Nephron progenitor cell (in vitro differentiated cells): ENCODE data around the gene LRIT2.

Experiments used
- DNase-seq: peaks from one replicate; pipeline ENCODE4 v3.0.0; 2021
- H3K27ac Mint-ChIP-seq: 2 replicates; pipeline ENCODE4 v1.8.0; 2021; ENCODE audit warnings: mild to moderate bottlenecking, moderate library complexity, mixed read lengths
- H3K27me3 Mint-ChIP-seq: 2 replicates; pipeline ENCODE4 v1.8.0; 2021; ENCODE audit warnings: mild to moderate bottlenecking, low read depth, mixed read lengths; ENCODE audit not compliant: poor library complexity
- H3K36me3 Mint-ChIP-seq: 2 replicates; pipeline ENCODE4 v1.8.0; 2021; ENCODE audit warnings: low read depth, mixed read lengths
- H3K4me1 Mint-ChIP-seq: 2 replicates; pipeline ENCODE4 v1.8.0; 2021; ENCODE audit warnings: mixed read lengths
- H3K4me3 Mint-ChIP-seq: 2 replicates; pipeline ENCODE4 v1.8.0; 2021; ENCODE audit warnings: mild to moderate bottlenecking, moderate library complexity, mixed read lengths
- H3K9me3 Mint-ChIP-seq: 2 replicates; pipeline ENCODE4 v1.8.0; 2021; ENCODE audit warnings: mild to moderate bottlenecking, moderate library complexity, mixed read lengths
- CTCF ChIP-seq: fragments of 200-600 bp; sonication (generic); IDR thresholded peaks from 2 replicates; pipeline ENCODE4 v1.5.0; 2021; ENCODE audit warnings: antibody characterized with exemption

LRIT2 gene

DNA sequence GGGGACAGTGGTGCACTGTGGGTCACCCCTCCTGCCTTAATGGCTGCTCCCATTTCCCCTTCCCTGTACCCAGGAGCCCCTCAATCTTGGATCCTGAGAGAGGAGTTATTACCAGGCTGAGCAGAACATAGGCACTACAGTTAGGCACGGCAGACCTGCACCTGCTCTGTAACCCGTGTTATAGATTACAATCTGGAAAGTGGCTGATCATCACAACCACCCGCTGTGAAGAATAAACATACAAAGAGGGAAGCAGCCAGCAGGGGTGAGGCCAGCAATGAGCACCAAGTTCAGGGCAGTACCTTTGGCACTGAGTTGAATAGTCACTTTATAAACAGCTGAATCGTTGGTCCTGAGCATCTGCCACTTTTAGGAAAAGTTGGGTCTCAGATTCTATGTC, 29.3 kb downstream of the LRIT2 start:
- peaks cover 74% of the 10 kb centered on the region for H3K27me3 Mint-ChIP-seq
- no peaks in the 10 kb centered on the region for H3K36me3 Mint-ChIP-seq
- H3K4me1 Mint-ChIP-seq = no peaks in the 10 kb centered on the region
- no peak for DNase-seq
- no peak overlapping the region for H3K4me3 Mint-ChIP-seq
- TF ChIP-seq CTCF = no peak
- H3K9me3 Mint-ChIP-seq = no peaks in the 10 kb centered on the region
- no peak overlapping the region for H3K27ac Mint-ChIP-seq

GRCh38 chr10:84195044-84195830, 30.1 kb downstream of the LRIT2 start:
- no peak for TF ChIP-seq CTCF
- H3K9me3 Mint-ChIP-seq = no peaks in the 10 kb centered on the region
- H3K27me3 Mint-ChIP-seq = peaks cover 82% of the 10 kb centered on the region
- H3K27ac Mint-ChIP-seq = no peak overlapping the region
- H3K4me3 Mint-ChIP-seq = peak overlapping the region; percentile 68
- no peaks in the 10 kb centered on the region for H3K4me1 Mint-ChIP-seq
- peak; percentile 14 for DNase-seq
- no peaks in the 10 kb centered on the region for H3K36me3 Mint-ChIP-seq

GRCh38 chr10:84194424-84195043, 30.8 kb downstream of the LRIT2 start, which contains the start of gene CDHR1:
TSS of gene CDHR1 (plus strand) at chr10:84194537. CDS start at chr10:84194761, 224 bp downstream.
- Mint-ChIP-seq H3K36me3 (no peaks in the 10 kb centered on the region), H3K4me1 (no peaks in the 10 kb centered on the region), H3K9me3 (no peaks in the 10 kb centered on the region), H3K4me3 (peak within 1 kb of the TSS; percentile 70), H3K27ac (no peak within 1 kb of the TSS), H3K27me3 (peaks cover 80% of the 10 kb centered on the region)
- DNase-seq = peak; percentile 77
- TF ChIP-seq CTCF = no peak

- Mint-ChIP-seq H3K27me3 (peaks cover 79% of the 10 kb centered on the region), H3K4me3 (peak overlapping the region; percentile 70), H3K36me3 (no peaks in the 10 kb centered on the region), H3K4me1 (no peaks in the 10 kb centered on the region), H3K27ac (no peak overlapping the region), H3K9me3 (no peaks in the 10 kb centered on the region)
- no peak for TF ChIP-seq CTCF
- no peak for DNase-seq
Measured at GRCh38 chr10:84193846-84194423, 31.4 kb downstream of the LRIT2 start.

GRCh38 chr10:84193327-84193726, 32.0 kb downstream of the LRIT2 start:
- no peaks in the 10 kb centered on the region for H3K36me3 Mint-ChIP-seq
- DNase-seq = no peak
- no peaks in the 10 kb centered on the region for H3K9me3 Mint-ChIP-seq
- no peak overlapping the region for H3K27ac Mint-ChIP-seq
- peaks cover 74% of the 10 kb centered on the region for H3K27me3 Mint-ChIP-seq
- no peak for TF ChIP-seq CTCF
- H3K4me3 Mint-ChIP-seq = peak overlapping the region; percentile 47
- H3K4me1 Mint-ChIP-seq = no peaks in the 10 kb centered on the region
